IMR-90 (cell line): Measurements from ENCODE around the gene SRPX2. TPM values are rescaled to one million over a fixed set of nuclear protein-coding genes. Genes with fewer than 3 reads are reported as not detected.

Source experiments
- ATAC-seq: fragments of 200-7000 bp; cut with Tn5 transposase; 2 replicates; pipeline ENCODE4 v1.9.1; 2020; ENCODE audit warnings: low read depth, mild to moderate bottlenecking, moderate library complexity
- BruUV-seq: library from RNA; stranded (reverse); fragments of 400-500 nt; replicated peaks from 2 replicates; lab custom pipeline; 2021; lab: Mats Ljungman, UMichigan
- CTCF ChIA-PET: fragments of 300-600 bp; formaldehyde crosslinking; extraction: SDS; loops from one replicate; lab custom pipeline; 2021; ENCODE audit warnings: antibody characterized with exemption; lab: Yijun Ruan, JAX
- POLR2A ChIA-PET: fragments of 300-600 bp; sonication (Branson Sonifier 250); formaldehyde crosslinking; loops from one replicate; lab custom pipeline; 2022; ENCODE audit warnings: antibody characterized with exemption; ENCODE audit not compliant: unreplicated experiment; lab: Charles Lee
- DNase-seq: peaks from one replicate; pipeline ENCODE4 v3.0.0; 2013
- H2AFZ ChIP-seq: replicated peaks from 2 replicates; pipeline ENCODE3; 2013; ENCODE audit warnings: low read length, mild to moderate bottlenecking; ENCODE audit not compliant: poor library complexity
- H2AK5ac ChIP-seq: 2 replicates; pipeline ENCODE4 v1.6.1; 2013; ENCODE audit warnings: low read depth, low read length, inconsistent platforms
- H2AK9ac ChIP-seq: replicated peaks from 2 replicates; pipeline ENCODE3; 2013; ENCODE audit warnings: mild to moderate bottlenecking, low read depth, low read length, moderate library complexity; ENCODE audit not compliant: poor library complexity
- H2BK120ac ChIP-seq: 2 replicates; pipeline ENCODE4 v1.6.1; 2013; ENCODE audit warnings: low read depth, low read length, inconsistent platforms
- H2BK15ac ChIP-seq: 3 replicates; pipeline ENCODE4 v1.6.1; 2013; ENCODE audit warnings: low read depth, low read length, inconsistent platforms
- H2BK20ac ChIP-seq: 2 replicates; pipeline ENCODE4 v1.6.1; 2013; ENCODE audit warnings: low read depth, mild to moderate bottlenecking, inconsistent platforms, low read length, moderate library complexity
- H2BK5ac ChIP-seq: 2 replicates; pipeline ENCODE4 v1.6.1; 2013; ENCODE audit warnings: mild to moderate bottlenecking, low read depth, low read length, inconsistent platforms; ENCODE audit not compliant: poor library complexity, severe bottlenecking
- H3K14ac ChIP-seq: replicated peaks from 2 replicates; pipeline ENCODE4 v1.6.1; 2013; ENCODE audit warnings: low read depth, low read length, inconsistent platforms
- H3K18ac ChIP-seq: 2 replicates; pipeline ENCODE4 v1.6.1; 2013; ENCODE audit warnings: low read depth, low read length, control low read depth
- H3K23ac ChIP-seq: 2 replicates; pipeline ENCODE4 v1.6.1; 2013; ENCODE audit warnings: low read depth, low read length, inconsistent platforms
- H3K27ac ChIP-seq: 2 replicates; pipeline ENCODE4 v1.5.1; 2013; ENCODE audit warnings: mild to moderate bottlenecking, control low read depth, low read length; ENCODE audit not compliant: insufficient read depth
- H3K27me3 ChIP-seq: 2 replicates; pipeline ENCODE4 v1.6.1; 2013; ENCODE audit warnings: low read length; ENCODE audit not compliant: control insufficient read depth, insufficient read depth
- H3K36me3 ChIP-seq: 2 replicates; pipeline ENCODE4 v1.6.1; 2013; ENCODE audit warnings: low read length, mixed read lengths; ENCODE audit not compliant: control insufficient read depth, insufficient read depth
- H3K4ac ChIP-seq: 2 replicates; pipeline ENCODE4 v1.6.1; 2013; ENCODE audit warnings: low read depth, low read length, inconsistent platforms
- H3K4me1 ChIP-seq: 2 replicates; pipeline ENCODE4 v1.6.1; 2013; ENCODE audit warnings: low read length, mixed read lengths; ENCODE audit not compliant: control insufficient read depth, insufficient read depth
- H3K4me2 ChIP-seq: 2 replicates; pipeline ENCODE4 v1.6.1; 2013; ENCODE audit warnings: low read depth, mild to moderate bottlenecking, control low read depth, low read length, moderate library complexity
- H3K4me3 ChIP-seq: 2 replicates; pipeline ENCODE4 v1.5.1; 2013; ENCODE audit warnings: low read depth, mild to moderate bottlenecking, control low read depth, low read length, moderate library complexity; ENCODE audit not compliant: insufficient read depth
- H3K56ac ChIP-seq: 2 replicates; pipeline ENCODE4 v1.6.1; 2013; ENCODE audit warnings: low read length, inconsistent platforms; ENCODE audit not compliant: insufficient read depth; ENCODE audit errors: extremely low read depth
- H3K79me1 ChIP-seq, 2 experiments: 2 replicates each; pipeline ENCODE4 v1.6.1; 2013; ENCODE audit warnings: low read length in 2 of 2, inconsistent platforms in 1 of 2, low read depth in 1 of 2
- H3K9ac ChIP-seq: 2 replicates; pipeline ENCODE4 v1.6.1; 2013; ENCODE audit warnings: low read depth, low read length, control low read depth
- H3K9me1 ChIP-seq: 2 replicates; pipeline ENCODE4 v1.6.1; 2013; ENCODE audit warnings: low read length, inconsistent platforms; ENCODE audit not compliant: insufficient read depth
- H3K9me3 ChIP-seq: 2 replicates; pipeline ENCODE4 v1.6.1; 2013; ENCODE audit warnings: low read length; ENCODE audit not compliant: control insufficient read depth, insufficient read depth
- H4K20me1 ChIP-seq: 2 replicates; pipeline ENCODE4 v1.6.1; 2013; ENCODE audit warnings: low read length, inconsistent platforms; ENCODE audit not compliant: insufficient read depth
- H4K5ac ChIP-seq: 2 replicates; pipeline ENCODE4 v1.6.1; 2013; ENCODE audit warnings: mild to moderate bottlenecking, low read depth, low read length, control low read depth
- H4K8ac ChIP-seq, 2 experiments: 2 replicates each; pipeline ENCODE4 v1.6.1; 2013; ENCODE audit warnings: low read depth in 2 of 2, low read length in 2 of 2, control low read depth in 1 of 2, inconsistent platforms in 1 of 2
- H4K91ac ChIP-seq: 2 replicates; pipeline ENCODE4 v1.6.1; 2013; ENCODE audit warnings: low read depth, low read length, inconsistent platforms; ENCODE audit not compliant: insufficient read depth
- BHLHE40 ChIP-seq: fragments of 150-350 bp; IDR thresholded peaks from 2 replicates; pipeline ENCODE4 v1.6.1; 2016; ENCODE audit warnings: mild to moderate bottlenecking, low read depth, low read length
- CEBPB ChIP-seq: IDR thresholded peaks from 2 replicates; pipeline ENCODE4 v1.6.1; 2012; ENCODE audit warnings: low read depth, low read length, improper control_type of control experiment
- CHD1 ChIP-seq: IDR thresholded peaks from 2 replicates; pipeline ENCODE4 v1.6.1; 2012; ENCODE audit warnings: low read depth, low read length, improper control_type of control experiment
- CTCF ChIP-seq: conservative IDR thresholded peaks from 2 replicates; pipeline ENCODE4 v1.5.1; 2012; ENCODE audit warnings: mild to moderate bottlenecking, low read depth, low read length, improper control_type of control experiment
- ELK1 ChIP-seq: fragments of 150-350 bp; IDR thresholded peaks from 2 replicates; pipeline ENCODE4 v1.6.1; 2016; ENCODE audit warnings: low read depth, mild to moderate bottlenecking, low read length, moderate library complexity, borderline replicate concordance
- FOS ChIP-seq: fragments of 150-350 bp; IDR thresholded peaks from 2 replicates; pipeline ENCODE4 v1.6.1; 2016; ENCODE audit warnings: low read depth, low read length
- MAFK ChIP-seq: IDR thresholded peaks from 2 replicates; pipeline ENCODE4 v1.6.1; 2012; ENCODE audit warnings: low read depth, low read length, improper control_type of control experiment
- MAZ ChIP-seq: IDR thresholded peaks from 2 replicates; pipeline ENCODE4 v1.6.1; 2012; ENCODE audit warnings: low read depth, mild to moderate bottlenecking, low read length, improper control_type of control experiment, moderate library complexity, borderline replicate concordance
- MXI1 ChIP-seq: IDR thresholded peaks from 2 replicates; pipeline ENCODE4 v1.6.1; 2012; ENCODE audit warnings: low read depth, mild to moderate bottlenecking, low read length, moderate library complexity, borderline replicate concordance
- NFE2L2 ChIP-seq: fragments of 150-350 bp; IDR thresholded peaks from 2 replicates; pipeline ENCODE4 v1.6.1; 2016; ENCODE audit warnings: low read depth, mild to moderate bottlenecking, low read length
- POLR2A ChIP-seq: IDR thresholded peaks from 2 replicates; pipeline ENCODE4 v1.6.1; 2012; ENCODE audit warnings: mild to moderate bottlenecking, low read depth, low read length
- RAD21 ChIP-seq: IDR thresholded peaks from 2 replicates; pipeline ENCODE4 v1.6.1; 2012; ENCODE audit warnings: low read length, improper control_type of control experiment
- RCOR1 ChIP-seq: IDR thresholded peaks from 2 replicates; pipeline ENCODE4 v1.6.1; 2012; ENCODE audit warnings: mild to moderate bottlenecking, low read length, improper control_type of control experiment; ENCODE audit not compliant: insufficient replicate concordance
- RFX5 ChIP-seq: IDR thresholded peaks from 2 replicates; pipeline ENCODE4 v1.8.0; 2012; ENCODE audit warnings: low read depth, mild to moderate bottlenecking, low read length, moderate library complexity
- SMC3 ChIP-seq: fragments of 150-350 bp; IDR thresholded peaks from 2 replicates; pipeline ENCODE4 v1.6.1; 2016; ENCODE audit warnings: low read depth, mild to moderate bottlenecking, antibody characterized with exemption, low read length, moderate library complexity
- USF2 ChIP-seq: fragments of 150-350 bp; IDR thresholded peaks from 2 replicates; pipeline ENCODE4 v1.6.1; 2017; ENCODE audit warnings: mild to moderate bottlenecking, antibody characterized with exemption, low read length, low read depth
- WGBS, 2 experiments: methylation state at CpG; one replicate each; pipeline versions ENCODE4 v1.1.5 to v1.1.7; 2013; ENCODE audit warnings: missing lambda C conversion rate in 2 of 2; ENCODE audit not compliant: insufficient read length in 1 of 2; ENCODE audit errors: extremely low coverage in 2 of 2; 5-methylcytosine and 5-hydroxymethylcytosine counted together
- dilution Hi-C: fragments of 300-500 bp; cut with HindIII; formaldehyde crosslinking; loops from one replicate; pipeline ENCODE4 v1.14.3; 2018; ENCODE audit warnings: low sequenced_read_pairs; ENCODE audit not compliant: unreplicated experiment
- in situ Hi-C: fragments of 300-500 bp; cut with MboI; formaldehyde crosslinking; loops from 3 replicates; pipeline ENCODE4 v1.14.3; 2019; ENCODE audit warnings: low sequenced_read_pairs, inconsistent platforms, mixed read lengths
- intact Hi-C: fragments of 100-400 bp; cut with micrococcal nuclease; formaldehyde crosslinking; loops from 2 replicates; pipeline ENCODE4 v1.10.0; 2022
- polyA plus RNA-seq, 3 experiments: library from polyadenylated mRNA; depleted of rRNA; stranded (reverse); fragments of >200 nt; gene quantifications; 2 replicates each; pipeline ENCODE4 v1.2.3, GENCODE V29; 2012; ENCODE audit warnings: low replicate concordance in 1 of 3
- total RNA-seq: library from RNA; depleted of rRNA; stranded (reverse); fragments of >200 nt; gene quantifications from 2 replicates; pipeline ENCODE4 v1.2.3, GENCODE V29; 2012

Gene SRPX2
- total and polyA plus RNA-seq, 2 of the 4 experiments (the other 2 are of a cell fraction) = 20.6 to 43.1 TPM

DNA sequence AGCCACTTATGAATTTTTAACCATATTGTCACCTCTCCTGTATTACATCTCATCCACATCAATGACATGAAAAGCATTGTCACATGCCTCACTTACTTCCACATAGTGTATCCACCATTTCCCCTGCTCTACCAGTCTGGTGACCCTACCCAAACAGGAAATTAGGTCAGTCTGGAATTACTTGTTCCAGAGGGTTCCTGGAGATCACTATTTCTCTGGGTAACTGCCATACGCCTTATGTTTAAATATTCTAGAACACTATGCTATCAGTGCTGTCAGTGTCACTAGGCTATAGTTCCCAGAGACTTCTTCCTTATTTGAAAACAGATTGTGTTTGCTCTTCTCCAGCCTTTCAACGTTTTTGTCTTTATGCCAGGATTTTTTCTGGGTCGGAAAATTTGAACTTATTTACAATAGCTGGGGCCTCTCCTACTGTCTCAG lies 15.0 kb downstream of the SRPX2 start:
- H2BK5ac ChIP-seq = no peak overlapping the region

More for the DNA sequence above, 15.0 kb downstream of the SRPX2 start:
- TF ChIP-seq RAD21 = no peak
- TF ChIP-seq RFX5 = no peak
- TF ChIP-seq CHD1 = no peak
- no peak for TF ChIP-seq FOS
- no peak for TF ChIP-seq CEBPB
- TF ChIP-seq BHLHE40 = no peak
- TF ChIP-seq MAZ = no peak
- no peak for TF ChIP-seq MXI1
- no peak for TF ChIP-seq CTCF
- no peak for TF ChIP-seq POLR2A
- TF ChIP-seq ELK1 = no peak
- no peak for TF ChIP-seq SMC3
- no peak for TF ChIP-seq RCOR1
- TF ChIP-seq USF2 = no peak
- TF ChIP-seq NFE2L2 = no peak
- TF ChIP-seq MAFK = no peak
- Histone ChIP-seq H3K9ac (no peak overlapping the region), H3K56ac (no peak overlapping the region), H3K4ac (no peak overlapping the region), H3K36me3 (0 out of 2 replicates have a peak, but pooled peaks cover 2% of the 10 kb centered on the region), H4K20me1 (no peaks in the 10 kb centered on the region), H3K14ac (no peak overlapping the region), H2AK5ac (no peak overlapping the region), H3K27me3 (no peaks in the 10 kb centered on the region; the same call in 1 of the 2 replicates), H2BK120ac (no peak overlapping the region), H4K91ac (no peak overlapping the region), H3K79me1 (no peaks in the 10 kb centered on the region), H3K23ac (no peak overlapping the region), H3K27ac (no peak overlapping the region), H3K4me1 (peaks cover 4% of the 10 kb centered on the region), H3K4me2 (no peak overlapping the region), H2AFZ (no peak overlapping the region), H3K4me3 (no peak overlapping the region), H4K8ac (no peak overlapping the region), H4K5ac (no peak overlapping the region), H2AK9ac (no peak overlapping the region), H2BK20ac (no peak overlapping the region), H2BK15ac (no peak overlapping the region), H3K9me3 (no peaks in the 10 kb centered on the region), H3K9me1 (no peaks in the 10 kb centered on the region), H3K18ac (no peak overlapping the region; the same call in 1 of the 2 replicates)
- no peak for DNase-seq
- ChIA-PET CTCF (no interaction called here), POLR2A (no interaction called here)
- in situ Hi-C loops (no loop called here), dilution Hi-C loops (no loop called here), intact Hi-C loops (loop anchor here (5.0 kb wide), 1 partner anchor 147 kb away; no protein-coding TSS in a partner anchor)
- no CpG with 5 or more reads among the region's 3 CpGs for WGBS, 2 experiments
- ATAC-seq = peak; percentile 48
- BruUV-seq = TSS peak; percentile 4
